H9 (cell line): ENCODE data around the gene MYL10. TPM values are rescaled to one million over a fixed set of nuclear protein-coding genes. Genes with fewer than 3 reads are reported as not detected.

Source experiments
- DNase-seq: peaks from one replicate; pipeline ENCODE4 v3.0.0-alpha.2; 2017
- H2AFZ ChIP-seq: one replicate; pipeline ENCODE4 v1.6.1; 2013; ENCODE audit warnings: mild to moderate bottlenecking, low read length, control low read depth, moderate library complexity
- H2AK5ac ChIP-seq: 2 replicates; pipeline ENCODE4 v1.6.1; 2013; ENCODE audit warnings: low read length, control low read depth, mixed read lengths; ENCODE audit not compliant: insufficient read length
- H2BK120ac ChIP-seq: one replicate; pipeline ENCODE4 v1.6.1; 2013; ENCODE audit warnings: low read depth, mild to moderate bottlenecking, low read length, control low read depth, inconsistent platforms; ENCODE audit not compliant: poor library complexity, severe bottlenecking
- H2BK12ac ChIP-seq: 2 replicates; pipeline ENCODE4 v1.6.1; 2013; ENCODE audit warnings: low read length, control low read depth, mixed read lengths, low read depth; ENCODE audit not compliant: insufficient read length
- H2BK15ac ChIP-seq: 2 replicates; pipeline ENCODE4 v1.6.1; 2013; ENCODE audit warnings: low read depth, low read length, control low read depth
- H2BK20ac ChIP-seq: one replicate; pipeline ENCODE4 v1.6.1; 2013; ENCODE audit warnings: low read depth, mild to moderate bottlenecking, low read length, control low read depth, inconsistent platforms; ENCODE audit not compliant: poor library complexity, severe bottlenecking
- H2BK5ac ChIP-seq: 2 replicates; pipeline ENCODE4 v1.6.1; 2013; ENCODE audit warnings: low read length, control low read depth, mixed read lengths; ENCODE audit not compliant: insufficient read length
- H3K14ac ChIP-seq: 2 replicates; pipeline ENCODE4 v1.6.1; 2013; ENCODE audit warnings: low read length, control low read depth; ENCODE audit not compliant: insufficient read depth
- H3K18ac ChIP-seq: 2 replicates; pipeline ENCODE4 v1.6.1; 2013; ENCODE audit warnings: low read depth, mild to moderate bottlenecking, mixed read lengths, low read length, control low read depth; ENCODE audit not compliant: insufficient read length
- H3K23ac ChIP-seq: 2 replicates; pipeline ENCODE4 v1.6.1; 2013; ENCODE audit warnings: low read length, control low read depth, mixed read lengths, low read depth; ENCODE audit not compliant: insufficient read length
- H3K23me2 ChIP-seq: 2 replicates; pipeline ENCODE4 v1.6.1; 2013; ENCODE audit warnings: low read depth, mild to moderate bottlenecking, mixed read lengths, low read length, control low read depth; ENCODE audit not compliant: insufficient read length, poor library complexity, severe bottlenecking
- H3K27ac ChIP-seq: 2 replicates; pipeline ENCODE4 v1.5.1; 2013; ENCODE audit warnings: low read length, control low read depth, mixed read lengths, low read depth; ENCODE audit not compliant: insufficient read length
- H3K27me3 ChIP-seq: 2 replicates; pipeline ENCODE4 v1.6.1; 2013; ENCODE audit warnings: low read length, control low read depth, inconsistent platforms; ENCODE audit not compliant: insufficient read depth
- H3K4ac ChIP-seq: 2 replicates; pipeline ENCODE4 v1.6.1; 2013; ENCODE audit warnings: low read depth, mild to moderate bottlenecking, control low read depth, inconsistent platforms, low read length, moderate library complexity
- H3K4me1 ChIP-seq: 2 replicates; pipeline ENCODE4 v1.6.1; 2013; ENCODE audit warnings: low read length, control low read depth, inconsistent platforms; ENCODE audit not compliant: insufficient read depth
- H3K4me2 ChIP-seq: 2 replicates; pipeline ENCODE4 v1.6.1; 2013; ENCODE audit warnings: low read length, control low read depth, mixed read lengths; ENCODE audit not compliant: insufficient read length, insufficient read depth
- H3K56ac ChIP-seq: 2 replicates; pipeline ENCODE4 v1.6.1; 2013; ENCODE audit warnings: low read depth, mild to moderate bottlenecking, mixed read lengths, low read length, control low read depth; ENCODE audit not compliant: insufficient read length
- H3K79me1 ChIP-seq: 2 replicates; pipeline ENCODE4 v1.6.1; 2013; ENCODE audit warnings: low read depth, mild to moderate bottlenecking, moderate library complexity, low read length, control low read depth, inconsistent platforms; ENCODE audit not compliant: insufficient read depth, poor library complexity, severe bottlenecking
- H3K79me2 ChIP-seq: 2 replicates; pipeline ENCODE4 v1.6.1; 2013; ENCODE audit warnings: low read length, control low read depth, inconsistent platforms; ENCODE audit not compliant: insufficient read depth
- H3K9ac ChIP-seq: 2 replicates; pipeline ENCODE4 v1.6.1; 2013; ENCODE audit warnings: low read length, control low read depth, mixed read lengths; ENCODE audit not compliant: insufficient read length; ENCODE audit errors: extremely low read depth
- H3K9me3 ChIP-seq: one replicate; pipeline ENCODE4 v1.6.1; 2013; ENCODE audit warnings: low read depth, low read length, inconsistent platforms; ENCODE audit not compliant: control insufficient read depth
- H3T11ph ChIP-seq: one replicate; pipeline ENCODE4 v1.6.1; 2013; ENCODE audit warnings: mild to moderate bottlenecking, low read length, control low read depth, inconsistent platforms
- H4K20me1 ChIP-seq: one replicate; pipeline ENCODE4 v1.6.1; 2013; ENCODE audit not compliant: control insufficient read depth, insufficient read length, insufficient read depth
- H4K5ac ChIP-seq: 2 replicates; pipeline ENCODE4 v1.6.1; 2013; ENCODE audit warnings: low read depth, mild to moderate bottlenecking, mixed read lengths, low read length, control low read depth; ENCODE audit not compliant: insufficient read length
- H4K8ac ChIP-seq: replicated peaks from 2 replicates; pipeline ENCODE4 v1.6.1; 2013; ENCODE audit warnings: low read length, control low read depth, mixed read lengths, low read depth; ENCODE audit not compliant: insufficient read length
- H4K91ac ChIP-seq: 2 replicates; pipeline ENCODE4 v1.6.1; 2013; ENCODE audit warnings: low read depth, mild to moderate bottlenecking, moderate library complexity, mixed read lengths, low read length, control low read depth; ENCODE audit not compliant: insufficient read length
- H3K27ac Mint-ChIP-seq, 3 experiments: 2 replicates in 2 of 3; 3 replicates in 1 of 3; pipeline ENCODE4 v1.8.0; 2020 to 2021; ENCODE audit warnings: mixed read lengths in 3 of 3, mild to moderate bottlenecking in 1 of 3, moderate library complexity in 1 of 3
- H3K27me3 Mint-ChIP-seq: 2 replicates; pipeline ENCODE4 v1.8.0; 2021; ENCODE audit warnings: low read depth, mild to moderate bottlenecking, moderate library complexity, mixed read lengths
- H3K36me3 Mint-ChIP-seq, 3 experiments: 2 replicates in 2 of 3; 3 replicates in 1 of 3; pipeline ENCODE4 v1.8.0; 2020 to 2021; ENCODE audit warnings: low read depth in 3 of 3, mixed read lengths in 3 of 3; ENCODE audit not compliant: insufficient read depth in 1 of 3
- H3K4me1 Mint-ChIP-seq, 2 experiments: 2 replicates each; pipeline ENCODE4 v1.8.0; 2020; ENCODE audit warnings: mixed read lengths in 2 of 2
- H3K4me3 Mint-ChIP-seq, 2 experiments: 2 replicates in 1 of 2; 3 replicates in 1 of 2; pipeline ENCODE4 v1.8.0; 2020 to 2021; ENCODE audit warnings: mild to moderate bottlenecking in 2 of 2, mixed read lengths in 2 of 2, moderate library complexity in 1 of 2
- H3K9me3 Mint-ChIP-seq, 2 experiments: 2 replicates in 1 of 2; 3 replicates in 1 of 2; pipeline ENCODE4 v1.8.0; 2020; ENCODE audit warnings: mild to moderate bottlenecking in 2 of 2, mixed read lengths in 2 of 2, moderate library complexity in 1 of 2
- CTCF ChIP-seq: fragments of 200-600 bp; sonication (generic); conservative IDR thresholded peaks from 3 replicates; pipeline ENCODE4 v1.8.0; 2021; ENCODE audit warnings: antibody characterized with exemption, mild to moderate bottlenecking
- WGBS: extraction: QIAGEN DNeasy Blood & Tissue Kit; methylation state at CpG from one replicate; pipeline ENCODE4 v1.1.7; 2013; ENCODE audit warnings: missing lambda C conversion rate, low lambda C conversion rate, mixed read lengths; ENCODE audit not compliant: insufficient read length; ENCODE audit errors: extremely low coverage; 5-methylcytosine and 5-hydroxymethylcytosine counted together
- total RNA-seq: library from RNA; stranded (reverse); gene quantifications from 2 replicates; pipeline ENCODE4 v1.2.1, GENCODE V29; 2021

MYL10 gene
- total RNA-seq, 1 experiment from 2014 or later: 0.50 TPM

GRCh38 chr7:101671371-101672356, 42.6 kb upstream of the MYL10 start:
- H2BK120ac ChIP-seq: no peak overlapping the region
- no peaks in the 10 kb centered on the region for H3K79me1 ChIP-seq

More at GRCh38 chr7:101671371-101672356, 42.6 kb upstream of the MYL10 start:
- H2AFZ ChIP-seq: no peak overlapping the region
- TF ChIP-seq CTCF: no peak
- H3K18ac ChIP-seq: no peak overlapping the region
- no peak overlapping the region for H3K4ac ChIP-seq
- H3K23ac ChIP-seq: no peak overlapping the region
- Mint-ChIP-seq H3K36me3 (no peaks in the 10 kb centered on the region; a peak in 1 of 7 replicates), H3K27ac (no peak overlapping the region; a peak in 1 of 7 replicates), H3K27me3 (peaks cover 5% of the 10 kb centered on the region; the same call in 1 of the 2 replicates), H3K4me1 (peaks cover 0 to 8% of the 10 kb centered on the region in 2 experiments; a peak in 2 of 4 replicates), H3K9me3 (no peaks in the 10 kb centered on the region; a peak in 1 of 5 replicates), H3K4me3 (no peak overlapping the region)
- DNase-seq: no peak
- H3K27ac ChIP-seq: no peak overlapping the region
- H4K5ac ChIP-seq: no peak overlapping the region
- H2BK12ac ChIP-seq: no peak overlapping the region
- H2BK15ac ChIP-seq: no peak overlapping the region
- no peaks in the 10 kb centered on the region for H4K20me1 ChIP-seq
- no peak overlapping the region for H2AK5ac ChIP-seq
- no peaks in the 10 kb centered on the region for H3K27me3 ChIP-seq
- no peak overlapping the region for H3K9ac ChIP-seq
- H3K4me2 ChIP-seq: no peak overlapping the region
- WGBS: no CpG with 5 or more reads among the region's 12 CpGs
- H4K8ac ChIP-seq: no peak overlapping the region
- H3K4me1 ChIP-seq: no peaks in the 10 kb centered on the region
- H3T11ph ChIP-seq: no peak overlapping the region
- H3K56ac ChIP-seq: no peak overlapping the region
- H2BK20ac ChIP-seq: no peak overlapping the region
- H3K9me3 ChIP-seq: no peaks in the 10 kb centered on the region
- no peaks in the 10 kb centered on the region for H3K79me2 ChIP-seq
- no peak overlapping the region for H2BK5ac ChIP-seq
- no peak overlapping the region; the same call in 1 of the 2 replicates for H3K14ac ChIP-seq
- H3K23me2 ChIP-seq: no peaks in the 10 kb centered on the region
- no peak overlapping the region for H4K91ac ChIP-seq
